Heart right ventricle (tissue), 16 donors: ENCODE results near the gene SSH3. TPM values are rescaled to one million over a fixed set of nuclear protein-coding genes. Genes with fewer than 3 reads are reported as not detected.

Experiments used
- ATAC-seq, 8 donors: fragments of 200-7000 bp; cut with Tn5 transposase; one replicate each; pipeline ENCODE4 v1.9.1; 2020; ENCODE audit warnings: mild to moderate bottlenecking in 8 of 8, moderate library complexity in 8 of 8, moderate number of reproducible peaks in 1 of 8
- DNase-seq, 2 donors: peaks; one replicate each; pipeline ENCODE4 v3.0.0-alpha.2; 2020
- H3K27ac ChIP-seq, 10 donors: fragments of 200-600 bp; sonication (generic) in 2 of 10; one replicate each; pipeline versions ENCODE4 v1.5.0 to v1.8.0; 2020 to 2022; ENCODE audit warnings: mild to moderate bottlenecking in 3 of 10
- H3K27me3 ChIP-seq, 7 donors: fragments of 200-600 bp; one replicate each; pipeline ENCODE4 v1.8.0; 2021 to 2022; ENCODE audit warnings: mild to moderate bottlenecking in 2 of 7
- H3K36me3 ChIP-seq, 9 donors: fragments of 200-600 bp; sonication (generic) in 1 of 9; one replicate each; pipeline versions ENCODE4 v1.5.0 to v1.8.0; 2020 to 2022; ENCODE audit warnings: mild to moderate bottlenecking in 2 of 9
- H3K4me1 ChIP-seq, 9 donors: fragments of 200-600 bp; sonication (generic) in 1 of 9; one replicate each; pipeline versions ENCODE4 v1.5.0 to v1.8.0; 2020 to 2022; ENCODE audit warnings: mild to moderate bottlenecking in 4 of 9
- H3K4me3 ChIP-seq, 10 donors: fragments of 200-600 bp; sonication (generic) in 2 of 10; one replicate each; pipeline versions ENCODE4 v1.5.0 to v1.8.0; 2020 to 2022; ENCODE audit warnings: mild to moderate bottlenecking in 7 of 10, moderate library complexity in 2 of 10
- H3K9me3 ChIP-seq, 11 donors: fragments of 200-600 bp in 10 of 11; sonication (generic) in 2 of 11; one replicate each; pipeline versions ENCODE4 v1.5.0 to v1.8.0; 2013 to 2022; ENCODE audit warnings: mild to moderate bottlenecking in 2 of 11, control low read depth in 1 of 11, moderate library complexity in 1 of 11
- CTCF ChIP-seq, 9 donors: fragments of 200-600 bp; sonication (generic) in 2 of 9; IDR thresholded peaks; one replicate each; pipeline versions ENCODE4 v1.5.0 to v1.8.0; 2021 to 2022; ENCODE audit warnings: antibody characterized with exemption in 9 of 9, mild to moderate bottlenecking in 5 of 9, moderate library complexity in 1 of 9
- WGBS, 2 donors: extraction: QIAGEN DNeasy Blood & Tissue Kit; methylation state at CpG; one replicate each; pipeline ENCODE4 v1.1.7; 2013; ENCODE audit warnings: inconsistent platforms in 1 of 2; 5-methylcytosine and 5-hydroxymethylcytosine counted together
- intact Hi-C, 10 donors: fragments of 100-400 bp; cut with DNase I; formaldehyde crosslinking; loops; one replicate each; pipeline versions ENCODE4 v1.11.1 to v1.14.2; 2022
- polyA plus RNA-seq, 2 donors: library from polyadenylated mRNA; stranded (reverse); fragments of 200-250 nt; gene quantifications; one replicate each; pipeline ENCODE4 v1.2.3, GENCODE V29; 2013
- total RNA-seq, 10 donors: library from RNA; stranded (reverse); fragmentation: NEBNext Ultra II Directional in 3 of 10; extraction: Animal tissue kit (Norgen Biotek cat#: 25700) in 3 of 10; gene quantifications; one replicate each; pipeline versions ENCODE4 v1.2.1 to v1.2.4, GENCODE V29; 2021 to 2023
- donor health status: Arrhythmogenic right ventricular cardiomyopathy.
- donor health status: ischemic (EF 13 %, LVEDD 7.1; RV severe dilation, severe dysfunction).
- donor health status: healthy with polysubstance abuse.
- donor health status: DM: no; HTN: yes; CAD: no.
- donor health status: DM: no; HTN: no; CAD: no.
- donor health status: ischemic (EF 25% LVEDD 6.9; RV normal size, moderate dysfunction).
- donor health status: ischemic (EF 25% LVEDD 5.7; RV mildly dilated, moderate dysfunction).
- donor health status: healthy.
- donor health status: DM: yes; HTN: yes; CAD: no.
- donor health status: Ischemic cardiomyopathy.
- donor health status: ischemic (EF 35%, LVEDD 5.7; RV mildly dilated, moderate dysfunction).
- donor health status: nonischemic (EF 11% LVEDD 7.7; RV severe dilation, severe dysfunction).
- donor health status: DM: yes; HTN: yes; CAD: no.
- donor health status: PGD.
- donor health status: ischemic (EF 29% LVEDD 5.4; RV normal size, mild dysfunction).
- donor health status: nonischemic (EF 23%, LVEDD 6.1; RV moderate dilation, normal function).

Gene SSH3
- total and polyA plus RNA-seq, 12 donors: 7.8 to 21.2 (median 15.3) TPM

- Histone ChIP-seq H3K36me3 (no peaks in the 10 kb centered on the region), H3K27me3 (no peaks in the 10 kb centered on the region), H3K9me3 (no peaks in the 10 kb centered on the region), H3K4me3 (no peak overlapping the region), H3K27ac (peak overlapping the region in 8 of 10 donors; percentile 97 to 100 (median 99)), H3K4me1 (peaks cover 21 to 63% (median 47%) of the 10 kb centered on the region in 9 donors)
- ATAC-seq (peak in 1 of 8 donors; percentile 4), DNase-seq (peak; percentile 42 to 57)
- intact Hi-C loops: loop anchor here in 8 of 10 donors (1.0 to 10.0 kb wide), 8 partner anchors 16 to 358 kb away; partner anchors contain the start of genes CLCF1 (in 2 of the 8), CDK2AP2 (in 1 of the 8), PITPNM1 (in 1 of the 8) and RPS6KB2 (in 1 of the 8)
- peak; percentile 88 to 96 (median 91) for TF ChIP-seq CTCF (IDR thresholded peaks at IDR 0.05)
- WGBS, 2 donors: 32 to 41% methylated on average over 3 of the region's 3 CpGs
Measured at GRCh38 chr11:67356864-67357561, 53.7 kb downstream of the SSH3 start.

GRCh38 chr11:67357831-67358670, 54.7 kb downstream of the SSH3 start:
- WGBS, 2 donors: 80 to 82% methylated on average over 12 of the region's 12 CpGs
- Histone ChIP-seq H3K9me3 (no peaks in the 10 kb centered on the region), H3K27ac (peak overlapping the region in 1 of 10 donors; percentile 100), H3K27me3 (no peaks in the 10 kb centered on the region), H3K4me1 (peaks cover 21 to 53% (median 38%) of the 10 kb centered on the region in 9 donors), H3K36me3 (no peaks in the 10 kb centered on the region), H3K4me3 (no peak overlapping the region)
- no peak for ATAC-seq
- TF ChIP-seq CTCF (IDR thresholded peaks at IDR 0.05): no peak
- no peak for DNase-seq
- intact Hi-C loops: loop anchor here in 7 of 10 donors (1.0 to 10.0 kb wide), 8 partner anchors 15 to 357 kb away; partner anchors contain the start of genes CLCF1 (in 2 of the 7), CDK2AP2 (in 1 of the 7), PITPNM1 (in 1 of the 7) and RPS6KB2 (in 1 of the 7)

Other genes starting within 250 kb of the SSH3 start
- 100 to 1,000 TPM in 1 of 10 donors, 10 to 100 TPM in 9; 21.9 to 103 (median 29.5) TPM for gene RHOD, start 246.7 kb upstream of the SSH3 start, total RNA-seq
- 10 to 100 TPM; 76.0 to 98.8 TPM for gene RHOD, start 246.7 kb upstream of the SSH3 start, polyA plus RNA-seq
- gene KDM2A, start 184.3 kb upstream of the SSH3 start, total RNA-seq: 10 to 100 TPM; 31.3 to 45.7 (median 37.5) TPM
- gene KDM2A, start 184.3 kb upstream of the SSH3 start, polyA plus RNA-seq: 10 to 100 TPM; 16.5 to 29.5 TPM
- gene GRK2, start 37.1 kb upstream of the SSH3 start, total RNA-seq: 10 to 100 TPM; 34.2 to 60.9 (median 44.0) TPM
- gene GRK2, start 37.1 kb upstream of the SSH3 start, polyA plus RNA-seq: 10 to 100 TPM; 48.0 to 65.0 TPM
- gene ANKRD13D, start 14.2 kb upstream of the SSH3 start, total RNA-seq: 10 to 100 TPM in 6 of 10 donors, 1 to 10 TPM in 4; 7.9 to 21.0 (median 12.3) TPM
- 10 to 100 TPM; 14.2 to 39.4 TPM for gene ANKRD13D, start 14.2 kb upstream of the SSH3 start, polyA plus RNA-seq
- gene POLD4, start 50.0 kb downstream of the SSH3 start, total RNA-seq: 10 to 100 TPM; 30.4 to 80.1 (median 39.6) TPM
- 100 to 1,000 TPM in 1 of 2 donors, 10 to 100 TPM in 1; 66.6 to 214 TPM for gene POLD4, start 50.0 kb downstream of the SSH3 start, polyA plus RNA-seq
- 1 to 10 TPM in 6 of 10 donors, under 1 TPM in 4; 0.31 to 2.2 (median 1.0) TPM for gene CLCF1, start 70.1 kb downstream of the SSH3 start, total RNA-seq
- 10 to 100 TPM in 1 of 2 donors, 1 to 10 TPM in 1; 2.6 to 12.3 TPM for gene CLCF1, start 70.1 kb downstream of the SSH3 start, polyA plus RNA-seq
- 10 to 100 TPM in 1 of 10 donors, 1 to 10 TPM in 9; 4.8 to 13.8 (median 6.4) TPM for gene RAD9A, start 88.5 kb downstream of the SSH3 start, total RNA-seq
- 10 to 100 TPM in 1 of 2 donors, 1 to 10 TPM in 1; 9.9 to 15.0 TPM for gene RAD9A, start 88.5 kb downstream of the SSH3 start, polyA plus RNA-seq
- 100 to 1,000 TPM in 7 of 10 donors, 10 to 100 TPM in 3; 92.0 to 143 (median 103) TPM for gene PPP1CA, start 98.3 kb downstream of the SSH3 start, total RNA-seq
- gene PPP1CA, start 98.3 kb downstream of the SSH3 start, polyA plus RNA-seq: 100 to 1,000 TPM in 1 of 2 donors, 10 to 100 TPM in 1; 80.2 to 186 TPM
- gene TBC1D10C, start 100.6 kb downstream of the SSH3 start, total RNA-seq: 1 to 10 TPM in 2 of 10 donors, under 1 TPM in 8; 0.26 to 7.1 (median 0.65) TPM
- gene TBC1D10C, start 100.6 kb downstream of the SSH3 start, polyA plus RNA-seq: 1 to 10 TPM in 1 of 2 donors, under 1 TPM in 1; 0.62 to 1.4 TPM
- gene CARNS1, start 112.1 kb downstream of the SSH3 start, total RNA-seq: 10 to 100 TPM in 9 of 10 donors, 1 to 10 TPM in 1; 6.1 to 26.6 (median 19.0) TPM
- gene CARNS1, start 112.1 kb downstream of the SSH3 start, polyA plus RNA-seq: 10 to 100 TPM in 1 of 2 donors, under 1 TPM in 1; 0.55 to 10.9 TPM
- 10 to 100 TPM; 16.3 to 30.4 (median 20.8) TPM for gene RPS6KB2, start 125.0 kb downstream of the SSH3 start, total RNA-seq
- gene RPS6KB2, start 125.0 kb downstream of the SSH3 start, polyA plus RNA-seq: 10 to 100 TPM; 32.2 to 46.3 TPM
- gene PTPRCAP, start 134.2 kb downstream of the SSH3 start, total RNA-seq: 10 to 100 TPM in 1 of 10 donors, 1 to 10 TPM in 3, under 1 TPM in 4, not detected in 2; 0.42 to 10.1 (median 0.96) TPM
- gene PTPRCAP, start 134.2 kb downstream of the SSH3 start, polyA plus RNA-seq: 1 to 10 TPM; 1.7 to 3.1 TPM
- 10 to 100 TPM; 12.2 to 38.7 (median 19.6) TPM for gene CORO1B, start 139.9 kb downstream of the SSH3 start, total RNA-seq
- gene CORO1B, start 139.9 kb downstream of the SSH3 start, polyA plus RNA-seq: 10 to 100 TPM; 29.1 to 42.3 TPM
- gene GPR152, start 149.2 kb downstream of the SSH3 start, total RNA-seq: not detected
- not detected for gene GPR152, start 149.2 kb downstream of the SSH3 start, polyA plus RNA-seq
- gene CABP4, start 151.8 kb downstream of the SSH3 start, total RNA-seq: 1 to 10 TPM in 2 of 10 donors, under 1 TPM in 7, not detected in 1; 0.17 to 1.5 (median 0.70) TPM
- 1 to 10 TPM in 1 of 2 donors, under 1 TPM in 1; 0.39 to 1.5 TPM for gene CABP4, start 151.8 kb downstream of the SSH3 start, polyA plus RNA-seq
- 100 to 1,000 TPM in 1 of 10 donors, 10 to 100 TPM in 9; 69.8 to 104 (median 81.2) TPM for gene TMEM134, start 165.7 kb downstream of the SSH3 start, total RNA-seq
- 10 to 100 TPM; 78.0 to 94.4 TPM for gene TMEM134, start 165.7 kb downstream of the SSH3 start, polyA plus RNA-seq
- gene AIP, start 179.5 kb downstream of the SSH3 start, total RNA-seq: 10 to 100 TPM; 37.5 to 63.0 (median 49.8) TPM
- 100 to 1,000 TPM in 1 of 2 donors, 10 to 100 TPM in 1; 74.8 to 104 TPM for gene AIP, start 179.5 kb downstream of the SSH3 start, polyA plus RNA-seq
- gene PITPNM1, start 201.8 kb downstream of the SSH3 start, total RNA-seq: 10 to 100 TPM; 21.3 to 68.9 (median 28.8) TPM
- 10 to 100 TPM; 24.9 to 40.1 TPM for gene PITPNM1, start 201.8 kb downstream of the SSH3 start, polyA plus RNA-seq
- 10 to 100 TPM; 29.3 to 94.1 (median 53.4) TPM for gene CDK2AP2, start 204.6 kb downstream of the SSH3 start, total RNA-seq
- gene CDK2AP2, start 204.6 kb downstream of the SSH3 start, polyA plus RNA-seq: 100 to 1,000 TPM in 1 of 2 donors, 10 to 100 TPM in 1; 80.0 to 602 TPM
- gene CABP2, start 219.9 kb downstream of the SSH3 start, total RNA-seq: not detected
- not detected for gene CABP2, start 219.9 kb downstream of the SSH3 start, polyA plus RNA-seq